SK-N-SH treated with all-trans-retinoic acid at 6 μM for 48 hours (cell line): Measurements from ENCODE around the gene CAB39L.

Source experiments
- ATAC-seq: fragments of 200-7000 bp; cut with Tn5 transposase; 3 replicates; pipeline ENCODE4 v1.9.1; 2020; ENCODE audit warnings: mild to moderate bottlenecking, moderate library complexity
- ARNTL ChIP-seq: fragments of 450-650 bp; formaldehyde crosslinking; IDR thresholded peaks from 2 replicates; pipeline ENCODE4 v1.5.0; 2020; ENCODE audit warnings: low read depth, mild to moderate bottlenecking, moderate library complexity, borderline replicate concordance
- BACH2 ChIP-seq: fragments of 250-450 bp; sonication (Bioruptor Pico); IDR thresholded peaks from 2 replicates; pipeline ENCODE4 v1.9.0; 2021; ENCODE audit warnings: mild to moderate bottlenecking, borderline replicate concordance
- CREB5 ChIP-seq: fragments of 250-450 bp; sonication (Bioruptor Pico); IDR thresholded peaks from 2 replicates; pipeline ENCODE4 v1.5.1; 2020; ENCODE audit warnings: low read depth, mild to moderate bottlenecking, moderate library complexity
- CSDC2 ChIP-seq: fragments of 250-450 bp; sonication (Bioruptor Pico); IDR thresholded peaks from 2 replicates; pipeline ENCODE4 v1.5.0; 2020; ENCODE audit warnings: mild to moderate bottlenecking, moderate library complexity
- CSRNP3 ChIP-seq: fragments of 250-450 bp; sonication (Bioruptor Pico); IDR thresholded peaks from 2 replicates; pipeline ENCODE4 v1.5.1; 2021; ENCODE audit warnings: mild to moderate bottlenecking, moderate library complexity
- ESRRG ChIP-seq: fragments of 250-450 bp; sonication (Bioruptor Pico); IDR thresholded peaks from 2 replicates; pipeline ENCODE4 v1.6.1; 2021; ENCODE audit warnings: mild to moderate bottlenecking
- GLIS3 ChIP-seq: fragments of 250-450 bp; sonication (Bioruptor Pico); IDR thresholded peaks from 2 replicates; pipeline ENCODE4 v1.5.0; 2020; ENCODE audit warnings: mild to moderate bottlenecking, moderate library complexity
- OSR1 ChIP-seq: fragments of 250-450 bp; sonication (Bioruptor Pico); IDR thresholded peaks from 2 replicates; pipeline ENCODE4 v1.8.0; 2022; ENCODE audit warnings: moderate library complexity, mild to moderate bottlenecking, inconsistent platforms
- PATZ1 ChIP-seq: fragments of 250-450 bp; sonication (Bioruptor Pico); IDR thresholded peaks from 2 replicates; pipeline ENCODE4 v1.8.0; 2020; ENCODE audit warnings: mild to moderate bottlenecking, moderate library complexity, borderline replicate concordance
- POU6F1 ChIP-seq: fragments of 250-450 bp; sonication (Bioruptor Pico); IDR thresholded peaks from 2 replicates; pipeline ENCODE4 v1.8.0; 2021; ENCODE audit warnings: low read depth, mild to moderate bottlenecking, moderate library complexity, borderline replicate concordance
- PPARA ChIP-seq: fragments of 250-450 bp; sonication (Bioruptor Pico); IDR thresholded peaks from 2 replicates; pipeline ENCODE4 v1.5.0; 2020; ENCODE audit warnings: mild to moderate bottlenecking, borderline replicate concordance
- RARB ChIP-seq: fragments of 250-450 bp; sonication (Bioruptor Pico); IDR thresholded peaks from 2 replicates; pipeline ENCODE4 v1.8.0; 2021; ENCODE audit warnings: mild to moderate bottlenecking, moderate library complexity
- SNAI2 ChIP-seq: fragments of 250-450 bp; sonication (Bioruptor Pico); IDR thresholded peaks from 2 replicates; pipeline ENCODE4 v1.5.0; 2020; ENCODE audit warnings: mild to moderate bottlenecking, moderate library complexity
- TCF4 ChIP-seq: fragments of 250-450 bp; sonication (Bioruptor Pico); IDR thresholded peaks from 2 replicates; pipeline ENCODE4 v1.8.0; 2021; ENCODE audit warnings: mild to moderate bottlenecking, moderate library complexity, borderline replicate concordance
- TOX ChIP-seq: fragments of 250-450 bp; sonication (Bioruptor Pico); IDR thresholded peaks from 2 replicates; pipeline ENCODE4 v1.8.0; 2021; ENCODE audit warnings: mild to moderate bottlenecking, moderate library complexity, borderline replicate concordance
- ZC3H10 ChIP-seq: fragments of 250-450 bp; sonication (Bioruptor Pico); IDR thresholded peaks from 2 replicates; pipeline ENCODE4 v1.5.1; 2021; ENCODE audit warnings: mild to moderate bottlenecking, moderate library complexity
- ZFP3 ChIP-seq: fragments of 250-450 bp; sonication (Bioruptor Pico); IDR thresholded peaks from 2 replicates; pipeline ENCODE4 v1.5.0; 2020; ENCODE audit warnings: mild to moderate bottlenecking, moderate library complexity
- ZFP30 ChIP-seq: fragments of 450-650 bp; formaldehyde crosslinking; IDR thresholded peaks from 2 replicates; pipeline ENCODE4 v1.5.0; 2022; ENCODE audit warnings: mild to moderate bottlenecking, moderate library complexity
- ZNF565 ChIP-seq: fragments of 450-650 bp; formaldehyde crosslinking; conservative IDR thresholded peaks from 2 replicates; pipeline ENCODE4 v1.5.0; 2020; ENCODE audit warnings: low read depth, mild to moderate bottlenecking, moderate library complexity
- ZNF70 ChIP-seq: fragments of 450-650 bp; formaldehyde crosslinking; IDR thresholded peaks from 2 replicates; pipeline ENCODE4 v1.5.0; 2020; ENCODE audit warnings: mild to moderate bottlenecking, moderate library complexity
- ZNF8 ChIP-seq: fragments of 450-650 bp; formaldehyde crosslinking; IDR thresholded peaks from 2 replicates; pipeline ENCODE4 v1.5.0; 2020; ENCODE audit warnings: mild to moderate bottlenecking, moderate library complexity

Gene CAB39L

GRCh38 chr13:49404703-49405020 is 39.2 kb downstream of the CAB39L start:
- ATAC-seq: no peak
- TF ChIP-seq CSDC2: no peak
- no peak for TF ChIP-seq OSR1 (CRISPR knock-in tag)
- no peak for TF ChIP-seq ARNTL (CRISPR knock-in tag)
- no peak for TF ChIP-seq ZC3H10 (CRISPR knock-in tag)
- no peak for TF ChIP-seq CSRNP3 (CRISPR knock-in tag)
- no peak for TF ChIP-seq SNAI2 (CRISPR knock-in tag)
- TF ChIP-seq ZNF70 (CRISPR knock-in tag): no peak
- TF ChIP-seq TCF4 (CRISPR knock-in tag): no peak
- no peak for TF ChIP-seq ZNF565 (CRISPR knock-in tag)
- no peak for TF ChIP-seq BACH2 (CRISPR knock-in tag)
- TF ChIP-seq POU6F1 (CRISPR knock-in tag): no peak
- TF ChIP-seq ZFP3 (CRISPR knock-in tag): no peak
- TF ChIP-seq PPARA (CRISPR knock-in tag): no peak
- no peak for TF ChIP-seq RARB
- no peak for TF ChIP-seq PATZ1 (CRISPR knock-in tag)
- TF ChIP-seq GLIS3 (CRISPR knock-in tag): no peak
- no peak for TF ChIP-seq CREB5 (CRISPR knock-in tag)

GRCh38 chr13:49403996-49404702 is 39.7 kb downstream of the CAB39L start:
- TF ChIP-seq PPARA (CRISPR knock-in tag) (no peak), CSDC2 (no peak), ZNF565 (CRISPR knock-in tag) (no peak), ZFP30 (CRISPR knock-in tag) (no peak), POU6F1 (CRISPR knock-in tag) (no peak), TOX (no peak), CREB5 (CRISPR knock-in tag) (no peak), PATZ1 (CRISPR knock-in tag) (no peak), ESRRG (CRISPR knock-in tag) (no peak), ZC3H10 (CRISPR knock-in tag) (no peak), RARB (no peak), ZFP3 (CRISPR knock-in tag) (no peak), ZNF8 (no peak), CSRNP3 (CRISPR knock-in tag) (no peak)
- no peak for ATAC-seq
